COLO829 (cell line): ENCODE data around the gene ADCY6.

Source experiments
- DNase-seq: peaks from one replicate; pipeline ENCODE4 v3.0.0; 2012; ENCODE audit warnings: low spot score

ADCY6 gene

DNA sequence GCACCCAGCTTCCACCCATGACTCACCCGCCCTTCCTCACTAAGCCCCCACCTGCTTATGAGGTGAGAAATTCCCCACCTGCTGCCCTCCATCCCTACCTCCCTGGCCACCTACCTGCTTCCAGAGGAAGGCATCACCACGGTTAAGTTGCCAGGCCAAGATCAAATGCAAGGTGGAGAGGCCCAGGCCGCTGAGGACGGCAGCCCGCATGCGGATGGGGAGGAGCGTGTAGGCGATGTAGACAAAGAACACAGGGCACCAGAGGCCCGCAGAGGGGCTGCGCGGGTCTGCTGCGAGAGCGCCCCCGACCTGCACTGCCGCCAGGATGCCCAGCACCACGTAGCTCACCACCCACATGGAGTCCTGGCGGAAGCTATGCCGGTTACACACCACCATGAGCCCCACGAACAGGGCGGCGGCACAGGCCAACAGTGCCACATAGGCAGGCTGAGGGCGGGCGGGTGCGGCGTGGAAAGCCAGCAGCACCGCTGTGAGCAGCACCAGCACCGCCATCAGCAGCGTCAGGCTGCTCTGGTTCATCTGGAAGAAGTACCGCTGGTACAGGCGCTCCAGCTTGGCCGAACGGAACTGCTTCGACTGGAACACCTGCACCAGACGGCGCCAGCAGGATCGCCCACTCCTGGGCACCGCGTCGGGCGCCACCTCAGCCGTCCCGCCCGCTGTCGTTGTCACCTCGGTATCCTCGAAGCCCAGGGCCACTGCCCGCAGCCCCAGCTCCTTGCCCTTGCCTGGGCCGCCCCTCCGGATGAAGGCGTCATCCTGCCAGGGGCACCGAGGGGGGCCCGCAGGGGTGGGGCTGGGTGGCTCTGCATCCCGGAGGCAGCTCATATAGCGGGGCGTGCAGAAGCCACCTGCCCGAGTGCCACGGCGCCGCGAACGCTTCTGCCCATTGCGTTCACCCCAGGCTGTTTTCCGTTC lies 6.2 kb downstream of the ADCY6 start:
- no peak for DNase-seq

DNA sequence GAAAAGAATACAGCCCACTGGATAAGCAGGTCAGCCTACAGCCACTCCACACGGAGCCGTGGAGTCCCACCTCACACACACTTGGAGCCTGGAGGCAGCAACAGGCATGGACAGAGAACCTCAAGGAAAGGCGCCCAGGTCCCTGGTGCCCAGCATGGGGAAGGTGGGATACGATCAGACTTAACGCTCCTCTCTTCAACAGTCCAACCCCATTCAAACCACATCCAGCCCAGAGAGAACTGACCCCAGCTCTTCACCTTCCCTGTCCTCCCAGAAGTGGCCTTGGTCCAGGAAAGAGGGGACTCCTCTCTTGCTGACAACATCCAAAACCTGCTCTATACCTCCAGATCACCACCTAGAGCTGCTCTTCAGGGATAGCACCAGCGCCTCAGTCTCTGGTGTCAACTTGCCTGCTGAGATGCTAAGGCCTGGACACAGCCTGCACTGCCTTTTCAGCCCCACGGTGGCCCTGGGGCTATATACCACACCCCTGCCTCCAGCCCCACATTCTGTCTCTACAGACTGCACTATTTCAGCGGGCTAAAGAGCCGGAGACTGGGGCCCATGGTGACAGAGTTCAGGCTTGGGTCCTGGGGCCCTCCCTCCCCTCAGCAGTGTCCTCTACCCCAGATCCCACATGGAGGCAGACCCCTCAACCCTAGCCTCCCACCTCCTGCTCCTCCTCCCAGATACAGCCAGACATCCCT lies 7.0 kb downstream of the ADCY6 start:
- no peak for DNase-seq

DNA sequence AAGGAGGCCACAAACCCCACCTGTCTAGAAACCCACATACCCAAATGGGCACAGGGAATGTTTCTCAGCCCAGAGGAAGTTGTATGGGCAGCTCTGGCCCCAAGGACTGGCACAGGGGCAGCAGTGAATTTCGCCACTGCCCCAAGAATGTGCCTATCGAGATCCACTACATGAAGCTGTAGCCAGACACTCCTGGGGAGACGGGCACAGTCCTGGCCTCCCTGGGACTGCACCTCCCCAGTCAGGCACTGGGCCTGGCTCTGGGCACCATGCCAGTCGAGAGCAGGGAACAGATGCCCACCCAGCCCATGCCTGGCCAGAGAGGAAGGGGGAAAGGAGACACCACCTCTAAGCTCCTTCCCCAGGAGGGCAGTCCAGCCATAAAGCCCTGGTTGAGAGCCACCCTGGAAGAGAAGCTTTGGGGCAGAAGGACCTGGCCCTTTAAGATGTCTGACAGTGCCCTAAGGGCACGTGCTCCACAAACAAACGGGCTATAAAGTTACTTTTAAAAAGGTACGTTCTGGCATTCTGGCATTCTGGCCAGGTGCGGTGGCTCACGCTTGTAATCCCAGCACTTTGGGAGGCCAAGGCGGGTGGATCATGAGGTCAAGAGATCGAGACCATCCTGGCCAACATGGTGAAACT lies 8.4 kb downstream of the ADCY6 start:
- DNase-seq, result no peak

DNA sequence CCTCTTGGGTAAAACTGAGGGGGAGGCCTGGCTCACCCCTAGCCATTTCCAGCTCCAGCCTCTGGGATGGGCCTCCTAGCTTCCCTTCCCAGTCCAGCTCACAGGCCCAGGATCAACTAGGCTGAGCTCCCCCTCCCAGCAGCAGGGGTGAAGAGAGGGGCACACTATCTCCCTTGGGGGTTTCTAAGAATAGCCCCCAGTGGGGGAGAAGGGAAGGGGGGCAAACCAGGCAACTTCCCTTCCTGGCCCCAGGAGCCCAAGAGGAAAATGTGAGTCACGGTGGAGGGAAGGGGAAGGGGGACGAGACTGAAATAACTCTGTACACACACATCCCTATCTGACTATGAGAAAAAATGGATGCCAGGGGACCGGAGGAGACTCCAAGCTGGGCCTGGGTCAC lies 9.0 kb downstream of the ADCY6 start:
- no peak for DNase-seq

- no peak for DNase-seq
These were observed 11.1 kb downstream of the ADCY6 start for GRCh38 chr12:48777501-48778400.

GRCh38 chr12:48776956-48777355 lies 11.9 kb downstream of the ADCY6 start:
- no peak for DNase-seq

GRCh38 chr12:48775991-48776649 lies 12.8 kb downstream of the ADCY6 start:
- no peak for DNase-seq

DNA sequence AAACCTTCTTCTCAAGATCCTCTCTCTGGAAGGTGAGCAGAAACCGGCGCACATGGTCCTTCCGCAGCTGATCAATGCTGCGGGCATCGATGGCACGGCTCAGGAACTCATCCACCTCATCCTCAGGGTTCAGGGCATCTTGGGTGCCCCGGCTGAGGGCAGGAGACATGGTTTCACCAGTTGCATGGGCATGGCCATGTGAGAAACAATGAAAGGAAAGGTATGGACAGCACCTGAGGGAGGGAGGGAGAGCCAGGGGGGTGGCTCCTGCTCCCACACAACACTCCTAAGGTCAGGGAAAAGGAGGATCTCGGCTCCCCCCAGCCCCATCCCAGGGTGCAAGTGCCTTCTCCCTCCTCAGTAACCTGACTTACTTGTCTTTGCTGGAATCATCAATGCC lies 13.6 kb downstream of the ADCY6 start:
- DNase-seq, result no peak

DNA sequence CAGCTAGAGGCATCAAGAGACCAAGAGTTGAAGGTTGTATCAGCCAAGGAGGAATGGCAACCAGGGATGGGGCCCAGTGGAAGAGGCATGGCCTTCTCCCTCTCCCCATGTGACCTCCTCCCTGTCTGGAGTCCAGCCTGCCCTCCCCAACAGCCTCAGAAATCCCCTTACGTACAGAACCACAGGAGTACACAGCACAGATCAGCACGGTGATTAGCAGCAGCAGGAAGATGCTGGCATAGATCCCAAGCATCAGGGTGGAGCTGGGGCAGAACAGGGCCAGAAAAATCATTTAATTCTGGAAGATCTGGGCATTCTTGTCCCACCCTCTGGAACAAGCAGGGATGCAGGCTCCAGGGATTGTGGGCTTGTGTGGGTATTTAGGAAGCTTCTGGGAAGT lies 14.4 kb downstream of the ADCY6 start:
- no peak for DNase-seq

- no peak for DNase-seq
These were observed 15.2 kb downstream of the ADCY6 start for GRCh38 chr12:48773686-48774085.

- DNase-seq, result no peak
These were observed 17.2 kb downstream of the ADCY6 start for GRCh38 chr12:48771588-48772112.

- no peak for DNase-seq
These were observed 18.1 kb downstream of the ADCY6 start for GRCh38 chr12:48770756-48771155.

DNA sequence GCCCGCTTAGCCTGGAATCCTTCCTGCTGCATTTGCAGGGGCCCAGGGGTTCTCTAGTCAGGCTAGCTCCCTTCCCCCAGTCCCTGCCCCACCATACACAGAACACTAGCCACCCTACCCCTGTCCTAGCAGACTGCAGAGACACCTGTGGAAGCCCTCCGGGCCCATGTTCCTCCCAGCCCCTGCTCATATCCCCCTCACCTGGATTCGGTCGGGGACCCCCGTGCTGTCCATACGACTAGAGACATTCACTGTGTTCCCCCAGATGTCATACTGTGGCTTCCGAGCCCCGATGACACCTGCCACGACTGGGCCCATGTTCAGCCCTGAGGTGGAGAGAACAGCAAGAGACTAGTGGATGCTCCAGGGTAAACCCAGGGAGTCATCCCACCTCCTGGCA lies 20.2 kb downstream of the ADCY6 start:
- DNase-seq, result no peak

DNA sequence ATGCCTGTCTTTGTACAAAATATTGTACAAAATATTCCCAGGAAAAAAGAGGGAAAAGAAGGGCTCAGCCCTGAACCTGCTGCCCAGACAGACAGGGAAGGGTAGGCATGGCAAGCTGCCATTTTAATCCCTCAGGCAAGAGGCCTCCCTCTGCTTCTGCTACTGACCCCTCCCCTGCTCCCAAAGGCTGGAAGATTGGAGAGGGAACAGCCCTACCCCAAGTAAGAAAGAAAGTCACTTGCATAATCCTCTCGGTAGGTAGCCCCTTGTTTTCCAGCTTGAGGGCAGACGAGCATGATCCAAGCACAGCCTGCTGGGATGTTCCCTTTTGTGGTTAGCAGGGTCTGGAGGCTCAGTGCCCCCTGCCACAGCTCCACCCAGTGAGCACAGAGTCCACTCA lies 20.7 kb downstream of the ADCY6 start:
- no peak for DNase-seq

- DNase-seq, result no peak
These were observed 21.4 kb downstream of the ADCY6 start for GRCh38 chr12:48767521-48767920.

DNA sequence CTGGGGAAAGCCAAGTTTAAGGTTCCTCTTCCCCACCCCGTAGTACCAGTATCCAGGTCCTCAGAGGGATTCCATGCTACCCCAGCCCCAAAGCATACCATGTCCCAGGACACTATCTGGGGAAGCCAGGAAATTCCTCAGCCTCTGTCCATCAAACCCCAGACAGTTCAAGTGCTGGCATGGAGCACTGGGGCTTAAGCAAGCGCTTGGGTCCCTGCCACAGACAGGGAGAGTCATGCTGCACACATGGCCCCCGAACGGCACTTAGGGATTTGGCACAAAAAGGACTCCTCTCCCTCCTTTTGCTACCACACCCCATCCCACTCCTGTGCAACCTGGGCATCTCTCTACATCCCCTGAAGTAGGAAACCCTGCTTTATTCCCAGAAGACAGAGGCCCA lies 21.8 kb downstream of the ADCY6 start:
- no peak for DNase-seq

DNA sequence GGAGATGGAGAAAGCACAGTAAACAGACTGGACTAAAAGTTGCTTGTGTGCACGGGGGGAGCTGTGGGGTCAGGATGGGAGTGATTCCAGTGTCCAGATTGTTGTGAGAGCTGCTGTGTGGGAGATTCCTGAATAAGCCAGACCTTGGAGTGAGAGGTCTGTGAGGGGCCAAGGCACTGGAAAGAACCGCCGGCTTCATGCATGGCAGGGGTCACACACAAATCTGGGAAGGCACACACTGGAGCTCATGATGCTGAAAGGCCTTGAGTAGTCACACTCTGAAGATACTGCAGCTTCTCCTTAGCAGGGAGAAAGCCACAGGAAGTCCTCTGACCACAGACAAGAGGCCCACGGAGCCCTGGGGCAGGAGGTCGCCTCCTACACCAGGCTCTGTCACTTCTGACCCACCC lies 23.1 kb downstream of the ADCY6 start:
- no peak for DNase-seq

DNA sequence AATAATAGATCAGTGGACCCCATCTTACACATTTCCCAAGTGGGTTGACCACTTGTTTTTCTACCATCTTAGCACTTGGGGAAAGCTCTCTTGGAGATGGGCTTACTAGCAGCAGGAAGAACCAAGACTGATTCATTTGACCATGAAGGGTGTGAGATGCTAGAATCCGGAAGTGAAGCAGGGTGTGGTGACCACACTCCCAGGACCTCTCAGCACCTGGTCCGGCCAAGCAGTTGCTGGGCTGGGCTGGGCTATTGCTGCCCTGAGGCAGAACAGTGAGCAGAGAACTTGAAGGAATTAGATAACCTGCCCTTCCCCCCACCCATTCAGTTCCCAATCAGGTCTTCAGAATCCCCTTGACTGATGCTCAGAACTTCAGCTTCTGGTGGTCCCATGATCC lies 24.4 kb downstream of the ADCY6 start:
- DNase-seq, result no peak

DNA sequence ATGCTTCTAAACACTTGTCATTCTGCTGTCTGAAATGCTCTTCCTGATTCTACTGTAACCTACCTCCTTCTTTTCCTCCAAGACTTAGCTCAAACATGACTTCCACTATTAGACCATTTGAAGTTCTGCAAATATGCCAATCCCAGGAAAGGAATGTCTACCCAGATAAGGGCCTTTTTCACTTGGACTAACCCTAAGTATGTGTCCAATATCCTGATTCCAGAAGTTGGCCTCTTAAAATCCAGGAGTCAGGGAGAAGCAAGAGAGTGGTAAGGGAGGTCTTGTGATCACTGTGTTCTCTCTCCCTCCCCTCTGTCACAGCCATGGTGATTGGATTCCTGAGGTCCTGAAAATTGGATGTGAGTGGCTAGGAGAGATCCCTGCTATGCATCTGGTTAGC lies 30.2 kb downstream of the ADCY6 start:
- no peak for DNase-seq

DNA sequence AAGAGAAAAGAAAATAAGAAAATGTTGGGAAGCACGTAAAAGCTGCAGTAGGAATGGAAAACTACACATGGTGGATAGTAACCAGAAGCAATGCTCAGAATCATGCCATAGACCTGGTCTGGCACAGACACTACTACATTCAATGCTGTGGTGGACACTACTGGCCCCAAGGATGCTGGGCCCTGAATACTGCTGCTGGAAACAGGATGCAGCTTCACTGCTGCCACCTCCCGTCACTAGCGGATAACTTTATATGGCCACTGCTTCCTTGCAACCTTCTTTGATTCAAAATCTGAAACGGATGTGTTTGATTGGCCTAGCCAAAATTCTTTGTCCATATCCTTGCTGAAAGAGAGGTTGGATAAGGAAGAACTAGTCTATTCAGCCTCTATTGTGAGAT lies 30.7 kb downstream of the ADCY6 start:
- DNase-seq, result no peak

GRCh38 chr12:48750769-48751356 lies 38.0 kb downstream of the ADCY6 start:
- DNase-seq, result no peak
